ENCODE measurements around the gene ANTKMT.

- TF ChIP-seq CTCF (conservative IDR thresholded peaks at IDR 0.05 in 1 of 2, IDR thresholded peaks at IDR 0.05 in 1 of 2; ENCODE audit: extremely low read depth in 1 of 2, insufficient read depth in 1 of 2, low read depth in 1 of 2, low read length in 2 of 2) = no peak
- no peak for TF ChIP-seq EZH2 (IDR thresholded peaks at IDR 0.05; ENCODE audit: borderline replicate concordance, low read length)
These were observed 43.3 kb downstream of the ANTKMT start for GRCh38 chr16:764184-764750.
